ENCODE results near the gene TTC29. TPM values are rescaled to one million over a fixed set of nuclear protein-coding genes. Genes with fewer than 3 reads are reported as not detected.

The TTC29 gene
- total RNA-seq, 1 experiment from 2014 or later, result 0.09 TPM

- TF ChIP-seq SOX15 (CRISPR knock-in tag; IDR thresholded peaks at IDR 0.05), result no peak
- no peak for TF ChIP-seq STAT6 (CRISPR knock-in tag; conservative IDR thresholded peaks at IDR 0.05; ENCODE audit: low read depth)
- no peak for TF ChIP-seq IRF2 (CRISPR knock-in tag; IDR thresholded peaks at IDR 0.05; ENCODE audit: borderline replicate concordance, low read depth)
- TF ChIP-seq MAX (CRISPR knock-in tag; IDR thresholded peaks at IDR 0.05), result no peak
- no peak for TF ChIP-seq AR (CRISPR knock-in tag; IDR thresholded peaks at IDR 0.05)
- TF ChIP-seq ATF3 (CRISPR knock-in tag; conservative IDR thresholded peaks at IDR 0.05), result no peak
- TF ChIP-seq RORB (CRISPR knock-in tag; IDR thresholded peaks at IDR 0.05), result no peak
- no peak for TF ChIP-seq E2F4 (CRISPR knock-in tag; IDR thresholded peaks at IDR 0.05; ENCODE audit: borderline replicate concordance, low read depth)
- TF ChIP-seq TEAD4 (CRISPR knock-in tag; IDR thresholded peaks at IDR 0.05), result no peak
- no peak for TF ChIP-seq ESRRA (CRISPR knock-in tag; IDR thresholded peaks at IDR 0.05; ENCODE audit: borderline replicate concordance)
- no peak for TF ChIP-seq ZNF423 (CRISPR knock-in tag; IDR thresholded peaks at IDR 0.05)
Observed at GRCh38 chr4:146846882-146847281, 98.8 kb downstream of the TTC29 start (continued).

GRCh38 chr4:146844761-146845160 is 100.9 kb downstream of the TTC29 start:
- ATAC-seq (peak; percentile 77), DNase-seq (ENCODE audit: low spot score) (no peak)
- ChIA-PET CTCF (no interaction called here), POLR2A (no interaction called here)
- no peak overlapping the region for H3K27ac Mint-ChIP-seq
- TF ChIP-seq GRHL2 (CRISPR knock-in tag; IDR thresholded peaks at IDR 0.05; ENCODE audit: insufficient replicate concordance, severe bottlenecking) (no peak), SOX15 (CRISPR knock-in tag; IDR thresholded peaks at IDR 0.05) (no peak), GTF2I (CRISPR knock-in tag; conservative IDR thresholded peaks at IDR 0.05) (no peak), ZNF317 (CRISPR knock-in tag; IDR thresholded peaks at IDR 0.05; ENCODE audit: borderline replicate concordance, low read depth) (no peak), NR2C2 (CRISPR knock-in tag; IDR thresholded peaks at IDR 0.05) (no peak), HMGXB4 (CRISPR knock-in tag; IDR thresholded peaks at IDR 0.05) (no peak), ZNF671 (CRISPR knock-in tag; IDR thresholded peaks at IDR 0.05) (no peak), RELA (CRISPR knock-in tag; IDR thresholded peaks at IDR 0.05; ENCODE audit: borderline replicate concordance) (no peak), CBFB (CRISPR knock-in tag; IDR thresholded peaks at IDR 0.05; ENCODE audit: low read depth) (no peak), IRF2 (CRISPR knock-in tag; IDR thresholded peaks at IDR 0.05; ENCODE audit: borderline replicate concordance, low read depth) (no peak), CTCF (IDR thresholded peaks at IDR 0.05) (no peak), ZNF219 (CRISPR knock-in tag; IDR thresholded peaks at IDR 0.05; ENCODE audit: borderline replicate concordance) (no peak), NFE2L1 (CRISPR knock-in tag; IDR thresholded peaks at IDR 0.05) (no peak), RORB (CRISPR knock-in tag; IDR thresholded peaks at IDR 0.05) (no peak), ZNF423 (CRISPR knock-in tag; IDR thresholded peaks at IDR 0.05) (no peak), GABPB1 (CRISPR knock-in tag; IDR thresholded peaks at IDR 0.05) (no peak), ATF1 (CRISPR knock-in tag; IDR thresholded peaks at IDR 0.05) (no peak), NFATC4 (CRISPR knock-in tag; IDR thresholded peaks at IDR 0.05) (no peak), FOXK1 (CRISPR knock-in tag; IDR thresholded peaks at IDR 0.05) (no peak)
- H3K4me3 Mint-ChIP-seq, result no peak overlapping the region
- peaks cover 5% of the 10 kb centered on the region; the same call in 1 of the 2 replicates for H3K4me1 Mint-ChIP-seq
- H3K36me3 Mint-ChIP-seq, result no peaks in the 10 kb centered on the region
- H3K27me3 Mint-ChIP-seq (ENCODE audit: low read depth), result no peaks in the 10 kb centered on the region
- no peaks in the 10 kb centered on the region for H3K9me3 Mint-ChIP-seq
